Middle frontal gyrus (tissue), 1 donor: Measurements from ENCODE around the gene LRATD1.
"Not testable (repeated sequence)": the region's sequence is repeated elsewhere in the genome, so short reads cannot be mapped to it uniquely, and the experiment has no call there.

ENCODE experiments used
- DNase-seq: peaks from one replicate; pipeline ENCODE4 v3.0.0-alpha.2; 2015; ENCODE audit warnings: low spot score; ENCODE audit errors: extremely low spot score

LRATD1 gene, protein sequence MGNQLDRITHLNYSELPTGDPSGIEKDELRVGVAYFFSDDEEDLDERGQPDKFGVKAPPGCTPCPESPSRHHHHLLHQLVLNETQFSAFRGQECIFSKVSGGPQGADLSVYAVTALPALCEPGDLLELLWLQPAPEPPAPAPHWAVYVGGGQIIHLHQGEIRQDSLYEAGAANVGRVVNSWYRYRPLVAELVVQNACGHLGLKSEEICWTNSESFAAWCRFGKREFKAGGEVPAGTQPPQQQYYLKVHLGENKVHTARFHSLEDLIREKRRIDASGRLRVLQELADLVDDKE

DNA sequence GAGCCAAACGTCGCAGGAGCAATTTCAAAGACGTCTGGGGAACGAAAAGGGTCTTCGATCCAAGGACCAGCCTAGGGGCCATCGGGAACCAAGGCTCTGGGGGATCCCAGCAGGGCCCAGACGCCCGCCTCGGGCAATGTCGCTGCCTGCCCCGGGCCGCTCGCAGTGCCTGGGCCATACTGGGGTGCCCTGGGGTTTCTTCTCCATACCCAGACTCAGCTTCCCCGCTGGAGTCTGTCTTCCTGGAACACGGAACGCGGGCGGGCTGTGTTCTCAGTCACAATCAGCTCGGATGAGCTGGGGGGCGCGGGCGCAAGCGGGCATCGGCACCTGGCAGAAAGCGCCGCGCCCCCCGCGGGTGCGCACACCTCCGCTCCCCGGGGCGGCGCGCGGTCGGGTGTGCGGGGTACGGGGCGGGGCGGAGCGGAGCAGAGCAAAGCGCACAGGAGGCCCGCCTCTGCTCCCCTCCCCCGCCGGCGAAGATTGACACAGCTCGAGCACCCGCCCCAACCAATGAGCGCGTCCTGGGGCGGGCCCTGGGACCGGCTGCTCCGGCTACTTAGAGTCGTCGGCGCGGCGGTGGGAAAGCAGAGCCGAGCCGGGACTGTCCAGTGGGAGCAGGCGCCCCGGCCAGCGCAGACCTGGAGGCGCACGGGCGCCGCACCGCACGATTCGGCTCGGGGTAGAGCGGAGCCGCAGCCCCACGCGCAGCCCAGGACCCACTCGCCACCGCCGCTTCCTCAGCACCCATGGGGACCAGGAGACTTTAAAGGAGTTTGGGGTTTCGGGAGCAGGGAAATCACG, at the start of gene LRATD1:
LRATD1 (plus strand) TSS at position 585 of the 804 bp plus-strand sequence. CDS start 1,263 bp downstream, outside the sequence.
- peak; percentile 83 for DNase-seq

DNA sequence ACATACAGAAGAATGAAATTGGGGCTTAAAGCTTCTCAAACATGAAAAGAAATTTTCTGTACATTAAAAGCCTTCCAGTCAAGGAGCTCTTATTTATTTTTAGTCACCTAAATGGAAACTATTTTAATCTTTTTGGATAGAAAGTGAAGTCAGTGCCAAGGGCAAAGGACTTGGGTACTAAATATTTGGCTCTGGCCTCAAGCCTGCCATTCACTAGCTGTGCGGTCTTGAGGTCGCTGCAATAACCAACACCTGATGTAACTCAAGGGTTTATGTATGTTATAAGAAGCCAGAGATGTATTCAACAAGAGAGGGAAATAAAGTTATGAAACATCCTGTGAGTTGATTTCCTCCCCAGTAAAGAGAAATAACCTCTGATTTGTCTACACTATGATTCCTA, 49.5 kb upstream of the LRATD1 start:
- DNase-seq, result no peak

DNA sequence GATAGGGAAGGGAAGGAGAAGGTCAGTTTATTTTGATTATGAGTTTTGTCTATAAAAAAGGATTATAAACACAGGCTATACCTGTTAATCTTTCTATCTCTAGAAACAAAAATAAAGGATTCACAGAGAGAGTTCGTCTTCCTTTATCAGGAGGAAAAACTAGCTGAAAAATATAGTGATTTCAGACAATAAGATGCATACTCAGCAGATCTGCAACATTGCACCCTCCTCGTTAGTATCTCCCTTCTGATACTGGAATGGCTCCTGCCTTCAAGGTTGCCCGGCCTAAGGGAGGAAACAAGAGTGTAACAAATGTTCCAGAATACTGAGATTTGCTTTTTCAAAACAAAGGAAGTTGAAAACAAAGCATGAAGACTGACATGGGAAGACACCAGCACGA, 48.7 kb upstream of the LRATD1 start:
- DNase-seq, result no peak

DNA sequence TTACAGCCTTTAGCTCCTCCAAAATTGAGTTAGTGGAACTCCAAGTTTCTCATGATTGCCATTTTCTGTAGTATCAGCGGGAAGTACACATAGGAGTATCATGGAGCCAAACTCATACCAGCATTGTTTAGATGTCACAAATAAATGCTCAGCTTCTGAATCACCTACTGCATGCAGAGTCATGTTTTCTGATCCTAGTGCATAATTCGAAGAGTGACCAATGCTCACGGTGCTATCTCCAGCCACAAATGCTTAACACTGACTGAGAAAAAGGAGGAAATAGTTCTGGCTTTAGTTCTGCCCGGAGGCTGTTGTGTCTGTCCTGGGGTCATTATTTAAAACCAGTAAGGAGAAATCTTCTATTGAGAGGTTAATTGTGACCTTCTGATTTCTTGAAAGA, 45.4 kb upstream of the LRATD1 start:
- DNase-seq, result no peak

DNA sequence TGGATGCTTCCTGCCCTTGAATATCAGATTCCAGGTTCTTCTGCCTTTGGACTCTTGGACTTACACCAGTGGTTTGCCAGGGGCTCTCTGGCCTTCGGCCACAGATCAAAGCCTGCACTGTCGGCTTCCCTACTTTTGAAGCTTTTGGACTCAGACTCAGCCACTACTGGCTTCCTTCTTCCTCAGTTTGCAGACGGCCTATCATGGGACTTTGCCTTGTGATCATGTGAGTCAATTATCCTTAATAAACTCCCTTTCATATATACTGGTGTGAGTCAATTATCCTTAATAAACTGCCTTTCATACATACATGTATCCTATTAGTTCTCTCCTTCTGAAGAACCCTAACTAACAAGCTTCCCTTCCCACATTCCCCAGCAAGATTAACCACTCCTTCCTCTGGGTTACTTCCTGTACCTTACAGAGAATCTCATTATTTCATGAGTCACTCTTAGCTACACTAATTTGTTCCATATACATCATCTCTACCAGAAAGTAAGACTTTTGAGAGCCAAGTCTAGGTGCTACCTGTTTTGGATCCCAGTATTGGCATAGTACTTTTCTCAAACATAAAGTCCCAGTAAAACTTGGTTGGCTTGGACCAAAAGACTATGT, 31.3 kb upstream of the LRATD1 start:
- no peak for DNase-seq

DNA sequence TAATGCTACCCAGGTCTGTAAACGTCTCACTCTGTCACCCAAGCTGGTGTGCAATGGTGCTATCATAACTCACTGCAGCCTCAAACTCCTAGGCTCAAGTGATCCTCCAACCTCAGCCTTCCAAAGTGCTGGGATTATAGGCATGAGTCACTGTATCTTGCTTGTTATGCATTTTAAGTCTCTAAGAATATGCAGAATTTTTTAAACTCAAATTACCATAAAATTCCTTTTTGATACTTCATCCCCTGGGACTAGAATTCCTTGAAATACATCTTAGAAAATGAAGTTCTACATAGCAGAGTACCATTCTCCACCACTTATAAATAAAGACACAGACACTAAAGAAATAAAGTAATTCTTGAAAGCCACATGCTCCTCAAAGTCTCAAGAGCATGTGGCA, 30.2 kb upstream of the LRATD1 start:
- DNase-seq, result no peak

DNA sequence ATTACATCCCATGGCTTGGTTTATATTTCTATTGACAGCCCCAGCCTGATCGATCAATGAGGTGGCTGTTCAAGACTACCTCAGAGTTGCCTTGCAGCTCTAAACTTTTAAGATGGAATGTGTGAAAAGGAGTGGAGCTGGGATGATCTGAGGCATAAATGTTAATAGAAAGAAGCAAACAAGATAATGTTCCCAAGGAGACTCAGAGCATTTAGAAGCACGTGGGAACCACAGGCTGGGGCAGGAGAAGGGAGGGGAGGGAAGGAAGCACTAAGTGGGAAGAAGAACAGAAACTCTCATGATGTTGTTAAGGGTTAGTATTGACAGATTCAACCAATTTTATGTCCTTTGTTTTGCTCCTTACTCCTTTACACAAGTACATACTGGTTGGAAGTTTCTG, 28.8 kb upstream of the LRATD1 start:
- no peak for DNase-seq

DNA sequence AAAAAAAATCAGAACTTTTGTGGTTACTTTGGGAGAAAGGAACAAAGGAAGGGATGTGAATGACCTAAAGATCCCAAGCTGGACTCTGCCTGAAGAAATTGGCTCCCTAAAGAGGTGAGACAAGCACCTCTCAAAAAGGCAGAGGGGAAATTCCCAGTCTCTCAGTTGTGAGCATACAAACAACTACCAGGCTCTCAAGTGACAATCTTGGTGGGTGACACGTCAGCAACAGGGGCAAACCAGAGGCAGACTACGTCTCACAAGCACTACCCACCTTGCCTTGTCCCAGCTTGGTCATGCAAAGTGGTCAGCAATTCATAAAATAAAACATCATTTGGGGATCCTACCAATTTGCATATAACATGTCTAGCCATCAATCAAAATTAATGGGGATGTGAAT, 24.3 kb upstream of the LRATD1 start:
- no peak for DNase-seq

DNA sequence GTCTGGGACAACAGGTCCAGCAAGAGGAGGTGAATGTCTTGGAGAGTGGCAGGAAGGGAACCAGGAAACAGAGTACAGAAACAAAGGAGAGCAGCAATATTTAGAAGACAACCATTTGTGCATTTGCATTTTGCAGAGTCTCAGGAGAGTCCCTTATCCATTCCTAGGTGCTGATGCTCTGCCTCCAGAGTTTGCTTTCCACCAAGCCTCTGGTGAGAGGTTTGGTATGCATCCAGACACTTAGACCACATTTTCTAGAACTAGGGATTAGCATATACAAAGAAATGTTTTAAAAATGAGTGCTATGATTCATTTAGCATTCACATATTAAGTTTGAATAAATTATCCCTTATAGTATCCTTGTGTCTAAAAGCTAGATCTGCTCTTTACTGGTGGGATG, 18.5 kb upstream of the LRATD1 start:
- no peak for DNase-seq

DNA sequence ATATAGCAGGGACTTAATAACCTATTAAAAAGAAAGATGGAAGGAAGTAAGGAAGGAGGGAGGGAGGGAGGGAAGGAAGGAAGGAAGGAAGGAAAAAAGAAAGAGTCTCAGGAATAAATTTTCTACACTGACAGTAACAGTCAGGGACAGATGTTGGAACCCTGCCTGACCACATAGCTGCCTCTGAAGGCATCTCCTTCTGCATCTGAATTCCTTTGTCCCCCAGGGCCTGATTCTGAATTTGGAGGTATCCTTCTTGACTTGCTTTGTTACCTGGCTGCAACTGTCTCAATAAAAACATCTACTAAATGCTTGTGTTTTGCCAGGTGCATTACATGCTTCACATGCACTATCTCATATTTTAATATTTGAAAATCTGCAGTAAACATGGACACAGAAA, 17.4 kb upstream of the LRATD1 start:
- DNase-seq, result no peak

DNA sequence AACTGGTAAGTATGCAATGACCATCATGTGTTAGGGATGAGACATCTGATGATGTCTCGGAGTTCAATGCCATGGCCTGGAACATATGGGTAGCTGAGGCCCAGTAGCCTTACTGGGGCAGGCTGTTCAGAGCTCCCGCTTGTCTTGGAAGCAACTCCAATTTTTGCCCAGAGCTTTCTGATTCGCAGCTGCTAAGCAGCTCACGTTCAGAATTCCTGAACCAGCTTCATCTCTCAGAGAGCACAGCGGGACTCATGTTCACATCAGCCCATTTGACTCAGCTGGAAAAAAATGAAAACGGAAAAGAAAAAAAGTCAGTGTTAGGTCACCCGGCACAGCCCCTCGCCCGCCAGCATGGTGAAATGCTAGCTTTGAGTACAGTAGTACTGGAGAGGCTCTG, 16.8 kb upstream of the LRATD1 start:
- no peak for DNase-seq

DNA sequence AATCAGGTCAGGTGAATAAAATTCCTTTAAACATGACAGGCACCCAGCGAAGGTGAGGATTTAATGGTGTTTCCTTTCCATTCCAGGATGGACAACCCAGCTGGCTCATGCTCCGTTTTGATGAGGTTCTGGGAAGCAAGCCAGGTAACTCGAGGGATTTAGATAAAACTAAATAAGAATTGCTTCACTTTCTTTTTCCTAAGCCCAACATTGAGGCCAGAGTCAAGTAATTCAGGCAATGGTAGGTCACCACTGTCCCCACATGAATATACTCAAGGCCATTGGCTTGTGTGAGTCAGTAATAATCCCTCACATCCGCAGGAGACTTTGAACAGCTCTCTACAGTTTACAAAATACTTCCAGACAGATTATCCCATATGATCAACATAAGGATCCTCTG, 16.2 kb upstream of the LRATD1 start:
- DNase-seq, result no peak

DNA sequence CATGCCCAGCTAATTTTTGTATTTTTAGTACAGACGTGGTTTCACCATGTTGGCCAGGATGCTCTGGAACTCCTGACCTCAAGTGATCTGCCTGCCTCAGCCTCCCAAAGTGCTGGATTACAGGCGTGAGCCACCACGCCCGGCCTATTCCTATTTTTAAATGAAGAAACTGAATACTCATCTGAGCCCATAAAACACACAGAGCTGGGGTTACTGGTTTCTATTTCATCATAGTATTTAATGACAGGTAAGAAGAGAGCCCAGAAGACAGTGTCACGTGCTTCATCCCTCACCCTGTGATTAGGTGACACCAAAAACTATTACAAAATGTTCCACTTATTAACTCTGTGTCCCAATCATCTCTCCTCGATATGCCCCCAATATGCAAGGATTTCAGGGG, 15.6 kb upstream of the LRATD1 start:
- DNase-seq, result no peak

DNA sequence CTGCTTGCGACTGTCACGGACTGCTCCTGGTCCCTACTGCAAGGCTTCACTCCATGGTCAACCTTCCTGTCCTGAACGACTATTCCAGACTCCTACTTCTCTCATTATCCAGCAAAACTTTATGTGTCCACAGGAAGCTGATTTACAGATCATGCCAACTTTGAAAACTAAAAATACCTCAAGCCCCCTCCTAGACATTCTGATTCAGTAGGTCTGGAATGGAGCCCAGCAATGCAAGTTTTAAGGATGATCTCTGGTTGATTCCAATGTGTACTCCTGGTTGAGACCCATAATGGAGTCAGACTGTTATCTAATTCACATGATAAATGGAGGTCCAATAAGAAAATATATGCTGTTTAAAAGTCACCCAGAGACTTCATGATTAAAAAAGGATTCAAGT, 13.1 kb upstream of the LRATD1 start:
- no peak for DNase-seq

DNA sequence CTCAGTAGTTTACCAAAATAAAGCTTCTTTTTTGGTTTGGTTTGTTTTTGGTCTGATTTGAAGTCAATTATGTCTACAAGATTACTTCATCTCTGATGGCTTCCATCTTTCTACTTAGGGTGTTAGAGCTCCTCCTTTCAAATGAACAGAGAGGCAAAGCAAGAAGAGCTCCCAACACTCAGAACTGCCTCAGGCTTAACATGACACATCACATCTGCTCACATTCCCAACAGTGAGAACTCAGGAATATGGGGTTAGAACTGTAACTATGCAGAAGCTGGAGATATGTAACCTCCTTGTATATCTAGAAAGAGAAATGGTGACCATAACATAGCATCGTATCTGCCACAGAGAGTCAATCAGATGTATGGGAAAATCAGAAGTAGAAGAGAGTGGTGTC, 11.4 kb upstream of the LRATD1 start:
- DNase-seq, result no peak

DNA sequence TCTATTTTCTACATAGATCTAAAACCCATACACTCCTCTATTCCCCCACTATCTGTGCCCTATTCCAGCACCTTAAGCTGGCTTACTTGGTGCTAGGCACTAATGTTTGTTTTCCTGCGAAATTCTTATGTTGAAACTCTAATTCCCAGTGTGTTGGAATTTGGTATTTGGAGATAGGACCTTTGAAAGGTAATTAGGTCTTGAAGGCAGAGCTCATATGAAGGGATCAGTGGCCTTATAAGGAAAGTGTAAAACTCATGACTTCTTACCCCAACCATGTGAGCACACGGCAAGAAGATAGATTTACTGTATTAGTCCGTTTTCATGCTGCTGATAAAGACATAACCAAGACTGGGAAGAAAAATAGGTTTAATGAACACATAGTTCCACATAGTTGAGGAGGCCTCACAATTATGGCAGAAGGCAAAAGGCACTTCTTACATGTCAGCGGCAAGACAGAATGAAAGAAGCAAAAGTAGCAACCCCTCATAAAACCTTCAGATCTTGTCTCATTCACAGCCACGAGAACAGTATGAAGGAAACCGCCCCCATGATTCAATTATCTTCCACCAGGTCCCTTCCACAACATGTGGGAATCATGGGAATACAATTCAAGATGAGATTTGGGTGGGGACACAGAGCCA, 10.5 kb upstream of the LRATD1 start:
- DNase-seq, result no peak

DNA sequence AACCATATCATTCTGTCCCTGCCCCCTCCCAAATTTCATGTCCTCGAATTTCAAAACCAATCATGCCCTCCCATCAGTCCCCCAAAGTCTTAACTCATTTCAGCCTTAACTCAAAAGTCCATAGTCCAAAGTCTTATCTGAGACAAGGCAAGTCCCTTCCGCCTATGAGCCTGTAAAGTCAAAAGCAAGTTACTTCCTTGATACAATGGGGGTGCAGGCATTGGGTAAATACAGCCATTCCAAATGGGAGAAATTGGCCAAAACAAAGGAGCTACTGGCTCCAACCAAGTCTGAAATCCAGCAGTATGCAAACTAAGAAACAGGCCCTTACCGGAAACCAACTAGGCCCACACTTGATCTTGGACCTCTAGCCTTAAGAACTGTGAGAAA, 10.0 kb upstream of the LRATD1 start:
- DNase-seq, result not testable (repeated sequence)

DNA sequence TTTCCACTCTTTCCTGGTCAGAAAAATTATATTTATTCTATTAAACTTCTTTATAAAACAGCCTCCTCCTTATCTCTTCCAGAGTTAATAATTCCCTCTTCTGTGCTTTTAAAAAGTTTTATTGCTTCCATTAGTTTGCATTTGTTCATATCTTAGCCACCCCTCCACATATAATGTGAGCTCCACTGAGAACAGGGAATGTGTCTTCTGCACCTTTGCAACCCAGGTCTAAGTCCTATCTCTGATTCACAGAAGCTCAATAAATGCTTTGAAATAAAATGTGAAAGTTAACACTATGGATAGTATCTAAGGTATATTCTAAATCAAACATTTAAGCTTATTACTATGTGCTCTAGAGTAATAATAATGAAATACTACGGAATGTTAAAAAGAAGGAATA, 9.3 kb upstream of the LRATD1 start:
- no peak for DNase-seq

DNA sequence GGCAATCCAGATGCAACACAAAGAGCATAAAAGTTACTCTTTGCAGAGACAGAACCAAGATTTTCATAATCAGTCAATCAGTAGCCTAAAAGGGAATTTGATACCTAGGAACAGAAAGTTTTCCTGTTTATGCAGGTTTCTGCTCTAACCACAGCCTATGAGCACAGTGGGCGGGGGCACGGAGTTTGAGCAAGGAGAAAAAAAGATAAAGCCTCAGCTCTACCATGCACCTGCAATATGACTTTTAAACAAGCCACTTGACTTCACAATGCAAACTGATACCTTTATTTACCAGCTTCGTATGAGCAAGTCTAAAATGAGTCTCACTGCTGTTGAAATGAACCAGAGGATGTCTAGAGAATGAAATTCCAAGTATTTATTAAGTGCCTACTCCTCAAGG, 5.6 kb upstream of the LRATD1 start:
- DNase-seq, result no peak

DNA sequence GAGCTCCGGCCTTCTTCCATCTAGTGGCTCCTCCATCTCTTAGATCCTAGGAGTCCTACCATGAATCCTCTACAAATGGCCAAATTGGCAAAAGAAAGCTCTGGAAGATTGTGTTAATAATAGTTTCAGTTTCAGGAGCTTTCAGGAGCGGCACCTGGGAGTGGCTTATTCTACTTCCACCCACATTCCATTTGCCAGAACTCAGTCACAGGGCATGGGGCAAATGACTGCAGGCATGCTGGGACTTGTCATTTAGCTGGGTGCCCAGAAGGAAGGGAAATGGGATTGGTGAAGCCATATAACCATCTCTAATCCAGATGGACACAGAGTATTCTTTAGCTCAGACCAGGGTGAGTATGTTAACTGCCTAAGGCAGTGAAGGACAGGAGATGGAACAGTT, 3.6 kb upstream of the LRATD1 start:
- no peak for DNase-seq

DNA sequence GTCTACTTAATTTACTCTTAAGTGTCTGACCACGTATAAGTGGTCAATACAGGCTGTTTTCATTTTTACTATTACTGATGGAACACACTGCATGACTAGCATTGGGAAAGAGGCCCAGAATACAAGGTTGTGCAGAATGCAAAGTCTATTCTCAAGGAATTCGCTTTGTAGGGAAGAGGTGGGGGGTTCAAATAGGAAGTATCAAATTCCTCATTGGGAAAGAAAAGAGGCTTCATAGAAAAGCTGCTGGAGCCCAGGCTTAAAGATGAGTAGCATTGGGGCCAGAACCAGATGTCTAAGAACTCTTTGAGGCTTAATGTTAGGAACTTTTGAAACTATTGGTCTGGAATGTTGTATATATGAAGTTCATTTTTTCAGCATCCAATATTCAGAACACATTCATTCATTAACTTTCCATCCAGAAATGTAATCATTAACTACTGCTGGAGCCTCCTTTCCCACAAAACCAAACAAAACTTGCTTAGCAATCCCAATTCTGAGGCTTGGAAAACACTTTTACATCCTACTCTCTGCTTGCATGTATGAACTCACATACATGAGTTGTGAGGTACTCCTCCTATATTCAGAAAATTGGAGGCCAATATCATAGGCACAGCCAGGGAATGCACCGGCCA, 994 bp upstream of the LRATD1 start:
- no peak for DNase-seq

DNA sequence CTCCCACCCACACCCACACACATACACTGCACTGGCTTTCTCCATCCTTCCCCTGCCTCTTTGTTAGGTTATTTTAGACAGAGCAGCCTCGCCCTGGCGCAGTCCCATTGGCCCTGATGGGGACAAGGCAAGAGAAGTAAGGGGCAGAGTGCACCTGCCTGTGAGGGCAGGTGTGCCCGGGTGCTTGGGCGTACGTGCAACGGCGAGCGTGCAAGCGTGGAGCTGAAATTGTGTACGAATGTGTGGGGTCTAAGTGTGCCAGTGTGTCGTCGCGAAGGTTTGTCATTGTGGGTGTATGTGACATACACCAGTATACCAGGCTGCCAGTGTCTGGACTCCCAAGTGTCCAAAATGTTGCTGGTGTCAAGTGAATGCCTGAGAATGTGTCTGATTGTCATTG, 544 bp downstream of the LRATD1 start:
- DNase-seq, result no peak
